Measurements from ENCODE around the gene GHR. TPM values are rescaled to one million over a fixed set of nuclear protein-coding genes. Genes with fewer than 3 reads are reported as not detected.

GHR gene
- polyA plus RNA-seq, 1 donor (not counting 4 experiments of a cell fraction or from before 2014, with no cell fraction given): 1.8 TPM

- Histone ChIP-seq H3K9ac (ENCODE audit: control insufficient read depth, extremely low read depth, insufficient read depth, low read length) (no peak overlapping the region), H2AFZ (ENCODE audit: control insufficient read depth, low read length) (no peak overlapping the region), H3K27me3 (ENCODE audit: control insufficient read depth, extremely low read depth, insufficient read depth, low read length) (no peaks in the 10 kb centered on the region), H3K79me2 (ENCODE audit: control insufficient read depth, insufficient read depth, low read length) (no peaks in the 10 kb centered on the region), H3K9me1 (ENCODE audit: control insufficient read depth, extremely low read depth, insufficient read depth, low read length) (no peaks in the 10 kb centered on the region), H3K9me3 (ENCODE audit: control insufficient read depth, low read depth, low read length) (no peaks in the 10 kb centered on the region), H3K4me1 (ENCODE audit: control insufficient read depth, extremely low read depth, insufficient read depth, low read length) (no peaks in the 10 kb centered on the region), H3K36me3 (ENCODE audit: control insufficient read depth in 2 of 2, extremely low read depth in 1 of 2, insufficient read depth in 2 of 2, low read length in 2 of 2) (no peaks in the 10 kb centered on the region), H3K27ac (ENCODE audit: control insufficient read depth, insufficient read depth, low read length) (no peak overlapping the region), H3K4me3 (ENCODE audit: control insufficient read depth in 2 of 3, extremely low read depth in 1 of 3, insufficient read depth in 2 of 3, low read depth in 1 of 3, low read length in 3 of 3) (no peak overlapping the region), H3K4me2 (ENCODE audit: control insufficient read depth, extremely low read depth, insufficient read depth, low read depth, low read length) (no peak overlapping the region), H4K20me1 (ENCODE audit: control insufficient read depth, extremely low read depth, insufficient read depth, low read length) (no peaks in the 10 kb centered on the region)
- dilution Hi-C loops (cut with MboI; ENCODE audit: extremely low pct_ligation_motif_present, low sequenced_read_pairs): no loop called here
- DNase-seq (ENCODE audit: low read depth, low spot score) (no peak), FAIRE-seq (peak; percentile 23)
- no peak for TF ChIP-seq CTCF (optimal IDR thresholded peaks at IDR 0.05 in 1 of 3, IDR thresholded peaks at IDR 0.05 in 1 of 3, conservative IDR thresholded peaks at IDR 0.05 in 1 of 3; ENCODE audit: extremely low read depth in 1 of 3, insufficient read depth in 2 of 3, low read length in 3 of 3)
These were observed 123.9 kb downstream of the GHR start for GRCh38 chr5:42547141-42547540.

DNA sequence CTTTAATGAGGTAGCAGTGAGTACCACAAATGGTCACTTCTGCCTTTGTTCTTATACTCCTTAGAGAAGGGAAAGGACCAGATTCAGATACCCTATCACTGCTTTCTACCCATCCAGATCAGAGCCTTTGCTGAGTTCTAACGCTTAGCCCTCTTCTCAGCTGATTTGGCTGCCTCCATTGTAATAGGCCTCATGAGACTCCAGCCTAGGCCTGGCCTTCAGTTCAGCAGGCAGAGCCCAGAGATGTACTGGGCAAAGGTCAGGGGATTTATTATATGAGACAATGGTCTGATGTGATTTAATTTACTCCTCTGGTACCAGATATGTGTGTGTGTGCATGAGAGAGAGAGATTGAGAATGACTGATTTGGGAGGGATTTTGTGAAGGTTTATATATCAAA, 124.7 kb downstream of the GHR start:
- Histone ChIP-seq H3K9ac (ENCODE audit: control insufficient read depth, extremely low read depth, insufficient read depth, low read length) (no peak overlapping the region), H3K4me3 (ENCODE audit: control insufficient read depth in 2 of 3, extremely low read depth in 1 of 3, insufficient read depth in 2 of 3, low read depth in 1 of 3, low read length in 3 of 3) (no peak overlapping the region), H3K4me1 (ENCODE audit: control insufficient read depth, extremely low read depth, insufficient read depth, low read length) (no peaks in the 10 kb centered on the region), H3K9me3 (ENCODE audit: control insufficient read depth, low read depth, low read length) (no peaks in the 10 kb centered on the region), H3K27me3 (ENCODE audit: control insufficient read depth, extremely low read depth, insufficient read depth, low read length) (no peaks in the 10 kb centered on the region), H3K4me2 (ENCODE audit: control insufficient read depth, extremely low read depth, insufficient read depth, low read depth, low read length) (no peak overlapping the region), H2AFZ (ENCODE audit: control insufficient read depth, low read length) (no peak overlapping the region), H4K20me1 (ENCODE audit: control insufficient read depth, extremely low read depth, insufficient read depth, low read length) (no peaks in the 10 kb centered on the region), H3K79me2 (ENCODE audit: control insufficient read depth, insufficient read depth, low read length) (no peaks in the 10 kb centered on the region), H3K9me1 (ENCODE audit: control insufficient read depth, extremely low read depth, insufficient read depth, low read length) (no peaks in the 10 kb centered on the region), H3K36me3 (ENCODE audit: control insufficient read depth in 2 of 2, extremely low read depth in 1 of 2, insufficient read depth in 2 of 2, low read length in 2 of 2) (no peaks in the 10 kb centered on the region), H3K27ac (ENCODE audit: control insufficient read depth, insufficient read depth, low read length) (no peak overlapping the region)
- TF ChIP-seq EZH2 (IDR thresholded peaks at IDR 0.05; ENCODE audit: low read length): no peak
- no peak for TF ChIP-seq CTCF (optimal IDR thresholded peaks at IDR 0.05 in 1 of 3, IDR thresholded peaks at IDR 0.05 in 1 of 3, conservative IDR thresholded peaks at IDR 0.05 in 1 of 3; ENCODE audit: extremely low read depth in 1 of 3, insufficient read depth in 2 of 3, low read length in 3 of 3)
- FAIRE-seq: no peak
- DNase-seq (ENCODE audit: low read depth, low spot score): no peak
- dilution Hi-C loops (cut with MboI; ENCODE audit: extremely low pct_ligation_motif_present, low sequenced_read_pairs): no loop called here
